Sigmoid colon (tissue), 4 donors: ENCODE data around the gene ZNF433.
A peak's percentile ranks its signal among the peaks of the same experiment; 100 is the strongest.

Experiments used
- EP300 ChIP-seq, 4 donors: sonication (generic); formaldehyde crosslinking; IDR thresholded peaks; one replicate each; pipeline ENCODE4 v1.6.1; 2017; ENCODE audit warnings: antibody characterized with exemption in 4 of 4
- POLR2A ChIP-seq, 2 donors: fragments of 450-650 bp; IDR thresholded peaks; one replicate each; pipeline ENCODE4 v1.6.1; 2016; ENCODE audit warnings: antibody characterized with exemption in 2 of 2, mild to moderate bottlenecking in 2 of 2, moderate library complexity in 2 of 2
- POLR2AphosphoS5 ChIP-seq, 4 donors: sonication (generic); formaldehyde crosslinking; IDR thresholded peaks; one replicate each; pipeline ENCODE4 v1.6.1; 2017; ENCODE audit warnings: antibody characterized with exemption in 4 of 4
- TF ChIP-seq, protein P1 (sequence below), 4 experiments: fragments of 450-650 bp in 3 of 4; fragments of 200-600 bp in 1 of 4; IDR thresholded peaks; one replicate each; pipeline ENCODE4 v1.5.1; 2016 to 2019; ENCODE audit warnings: antibody characterized with exemption in 4 of 4, mild to moderate bottlenecking in 3 of 4, moderate library complexity in 2 of 4

DNA sequence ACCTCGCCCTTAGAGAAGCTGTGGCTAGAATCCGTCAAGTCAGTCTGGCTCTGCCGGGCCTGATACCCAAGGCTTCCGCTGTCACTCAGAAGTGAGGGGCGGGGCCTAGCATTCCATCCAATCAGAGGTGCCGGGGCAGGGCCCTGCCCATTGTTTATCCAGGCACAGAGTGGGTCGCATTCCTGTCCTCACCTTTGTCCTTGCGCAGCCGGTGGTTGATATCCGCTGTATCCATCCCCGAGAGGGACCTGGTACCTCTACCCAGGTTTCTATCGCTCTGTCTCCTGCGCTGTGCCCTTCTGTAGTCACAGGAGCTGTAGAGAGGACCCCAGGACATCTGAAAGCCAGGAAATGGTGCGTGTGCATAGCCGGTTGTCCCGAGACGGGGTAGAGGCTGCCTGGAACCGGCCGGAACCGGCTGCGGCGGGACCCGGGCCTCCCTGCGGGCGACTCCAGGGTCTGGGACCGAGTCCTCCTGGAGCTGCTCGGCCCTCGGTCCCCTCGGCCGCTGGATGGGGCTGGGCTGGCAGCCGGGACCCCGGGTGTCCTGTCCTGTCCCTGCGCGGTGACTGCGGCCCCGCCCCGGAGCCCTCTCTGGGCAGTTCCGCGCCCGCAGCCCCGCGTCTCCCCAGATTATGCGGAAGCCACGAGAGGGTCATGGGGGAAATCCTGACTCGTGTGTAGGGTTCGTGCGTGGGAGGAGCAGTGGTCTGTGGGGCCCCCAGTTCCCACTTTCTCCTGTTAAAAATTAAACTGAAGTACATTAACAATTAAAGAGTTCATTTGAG lies 70.4 kb downstream of the ZNF433 start, which contains the start of gene ZNF763:
- TF ChIP-seq, protein P1, sequence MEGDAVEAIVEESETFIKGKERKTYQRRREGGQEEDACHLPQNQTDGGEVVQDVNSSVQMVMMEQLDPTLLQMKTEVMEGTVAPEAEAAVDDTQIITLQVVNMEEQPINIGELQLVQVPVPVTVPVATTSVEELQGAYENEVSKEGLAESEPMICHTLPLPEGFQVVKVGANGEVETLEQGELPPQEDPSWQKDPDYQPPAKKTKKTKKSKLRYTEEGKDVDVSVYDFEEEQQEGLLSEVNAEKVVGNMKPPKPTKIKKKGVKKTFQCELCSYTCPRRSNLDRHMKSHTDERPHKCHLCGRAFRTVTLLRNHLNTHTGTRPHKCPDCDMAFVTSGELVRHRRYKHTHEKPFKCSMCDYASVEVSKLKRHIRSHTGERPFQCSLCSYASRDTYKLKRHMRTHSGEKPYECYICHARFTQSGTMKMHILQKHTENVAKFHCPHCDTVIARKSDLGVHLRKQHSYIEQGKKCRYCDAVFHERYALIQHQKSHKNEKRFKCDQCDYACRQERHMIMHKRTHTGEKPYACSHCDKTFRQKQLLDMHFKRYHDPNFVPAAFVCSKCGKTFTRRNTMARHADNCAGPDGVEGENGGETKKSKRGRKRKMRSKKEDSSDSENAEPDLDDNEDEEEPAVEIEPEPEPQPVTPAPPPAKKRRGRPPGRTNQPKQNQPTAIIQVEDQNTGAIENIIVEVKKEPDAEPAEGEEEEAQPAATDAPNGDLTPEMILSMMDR (IDR thresholded peaks at IDR 0.05): no peak
- peak; percentile 50 to 81 (median 75) for TF ChIP-seq POLR2AphosphoS5 (IDR thresholded peaks at IDR 0.05)
- TF ChIP-seq EP300 (IDR thresholded peaks at IDR 0.05): peak in 2 of 4 donors; percentile 29 to 42
- TF ChIP-seq POLR2A (IDR thresholded peaks at IDR 0.05): peak; percentile 13 to 45
